A549 (cell line): ENCODE data around the gene TMEM91. TPM values are rescaled to one million over a fixed set of nuclear protein-coding genes. Genes with fewer than 3 reads are reported as not detected.
A peak's percentile ranks its signal among the peaks of the same experiment; 100 is the strongest.

ENCODE experiments used
- ATAC-seq, 2 experiments: fragments of 200-7000 bp in 1 of 2; fragments of >200 bp in 1 of 2; cut with Nextera tagmentation in 1 of 2; cut with Tn5 transposase in 1 of 2; 3 replicates each; pipeline versions ENCODE4 v1.8.0 to v1.9.1; 2018 to 2020; ENCODE audit warnings: mild to moderate bottlenecking in 1 of 2, moderate library complexity in 1 of 2
- CTCF ChIA-PET: fragments of 300-600 bp; sonication (Branson Sonifier 250); formaldehyde crosslinking; extraction: SDS; loops from one replicate; lab custom pipeline; 2021; ENCODE audit warnings: antibody characterized with exemption, inconsistent platforms; lab: Yijun Ruan, JAX
- POLR2A ChIA-PET: fragments of 350-600 bp; formaldehyde crosslinking; extraction: SDS; loops from one replicate; lab custom pipeline; 2021; ENCODE audit warnings: antibody characterized with exemption, inconsistent platforms; lab: Yijun Ruan, JAX
- DNase-seq, 2 experiments: peaks; one replicate each; pipeline versions ENCODE4 v3.0.0 to v3.0.0-alpha.2; 2011 to 2016; ENCODE audit warnings: low read depth in 1 of 2, low spot score in 1 of 2
- FAIRE-seq: peaks from 2 replicates; lab custom pipeline; 2011; peaks lifted over from hg19 to GRCh38; lab: Jason Lieb, UNC
- H3K27ac ChIP-seq, 2 experiments: fragments of >200 bp; sonication (Bioruptor Twin); formaldehyde crosslinking; 3 replicates each; pipeline ENCODE4 v1.5.1; 2016 to 2017
- H3K4me1 ChIP-seq: fragments of >200 bp; sonication (Bioruptor Twin); formaldehyde crosslinking; 3 replicates; pipeline ENCODE4 v1.6.1; 2016
- H3K4me2 ChIP-seq: fragments of >200 bp; sonication (Bioruptor Twin); formaldehyde crosslinking; 3 replicates; pipeline ENCODE4 v1.6.1; 2016
- H3K4me3 ChIP-seq: fragments of >200 bp; sonication (Bioruptor Twin); formaldehyde crosslinking; 3 replicates; pipeline ENCODE4 v1.5.1; 2016
- H3K9me3 ChIP-seq: fragments of >200 bp; sonication (Bioruptor Twin); formaldehyde crosslinking; 3 replicates; pipeline ENCODE4 v1.6.1; 2016
- CHD4 ChIP-seq: fragments of 200-600 bp; sonication (generic); IDR thresholded peaks from 2 replicates; pipeline ENCODE4 v1.6.1; 2016; ENCODE audit warnings: antibody characterized with exemption, mild to moderate bottlenecking, borderline replicate concordance
- EHF ChIP-seq: fragments of 250-450 bp; sonication (Bioruptor Pico); IDR thresholded peaks from 2 replicates; pipeline ENCODE4 v1.5.0; 2020; ENCODE audit warnings: mild to moderate bottlenecking
- EHMT2 ChIP-seq: fragments of 200-600 bp; sonication (generic); IDR thresholded peaks from 2 replicates; pipeline ENCODE4 v1.6.1; 2016; ENCODE audit warnings: antibody characterized with exemption, low read depth, mild to moderate bottlenecking, moderate library complexity
- ESRRA ChIP-seq: fragments of 150-350 bp; IDR thresholded peaks from 2 replicates; pipeline ENCODE4 v1.6.1; 2014; ENCODE audit warnings: mild to moderate bottlenecking, low read length, borderline replicate concordance
- FOXS1 ChIP-seq: fragments of 250-450 bp; sonication (Bioruptor Pico); IDR thresholded peaks from 2 replicates; pipeline ENCODE4 v1.5.0; 2020; ENCODE audit warnings: mild to moderate bottlenecking, moderate library complexity
- GATA3 ChIP-seq: IDR thresholded peaks from 2 replicates; pipeline ENCODE4 v1.6.1; 2012; ENCODE audit warnings: borderline replicate concordance
- HEYL ChIP-seq: fragments of 250-450 bp; sonication (Bioruptor Pico); IDR thresholded peaks from 2 replicates; pipeline ENCODE4 v1.8.0; 2021; ENCODE audit warnings: mild to moderate bottlenecking, moderate library complexity
- MAZ ChIP-seq: fragments of 150-350 bp; IDR thresholded peaks from 2 replicates; pipeline ENCODE4 v1.6.1; 2014; ENCODE audit warnings: antibody characterized with exemption, low read depth, low read length, borderline replicate concordance
- MYC ChIP-seq: IDR thresholded peaks from 2 replicates; pipeline ENCODE4 v1.6.1; 2012; ENCODE audit warnings: mild to moderate bottlenecking, inconsistent platforms, low read length, improper control_type of control experiment, borderline replicate concordance
- NFE2L2 ChIP-seq: fragments of 150-350 bp; conservative IDR thresholded peaks from 2 replicates; pipeline ENCODE4 v1.6.1; 2014; ENCODE audit warnings: low read length
- NPAS2 ChIP-seq: fragments of 250-450 bp; sonication (Bioruptor Pico); IDR thresholded peaks from 2 replicates; pipeline ENCODE4 v1.8.0; 2022; ENCODE audit warnings: mild to moderate bottlenecking, moderate library complexity, borderline replicate concordance
- NR3C1 ChIP-seq: fragments of >200 bp; sonication (Bioruptor Twin); formaldehyde crosslinking; IDR thresholded peaks from 3 replicates; pipeline ENCODE4 v1.6.1; 2017
- PHF8 ChIP-seq: fragments of 200-600 bp; sonication (generic); IDR thresholded peaks from 2 replicates; pipeline ENCODE4 v1.6.1; 2016; ENCODE audit warnings: low read depth, mild to moderate bottlenecking, antibody characterized with exemption, moderate library complexity, borderline replicate concordance
- RAD21 ChIP-seq, 2 experiments: fragments of >200 bp in 1 of 2; sonication (Bioruptor Twin) in 1 of 2; formaldehyde crosslinking in 1 of 2; IDR thresholded peaks in 1 of 2; conservative IDR thresholded peaks in 1 of 2; 2 replicates in 1 of 2; 3 replicates in 1 of 2; pipeline ENCODE4 v1.6.1; 2012 to 2018; ENCODE audit warnings: inconsistent platforms in 1 of 2
- RARB ChIP-seq: fragments of 250-450 bp; sonication (Bioruptor Pico); IDR thresholded peaks from 2 replicates; pipeline ENCODE4 v1.8.0; 2021; ENCODE audit warnings: mild to moderate bottlenecking, moderate library complexity
- RFX5 ChIP-seq: fragments of 450-650 bp; IDR thresholded peaks from 2 replicates; pipeline ENCODE4 v1.7.1; 2014; ENCODE audit warnings: antibody characterized with exemption, mild to moderate bottlenecking, moderate library complexity
- SMC3 ChIP-seq: fragments of >200 bp; sonication (Bioruptor Twin); formaldehyde crosslinking; IDR thresholded peaks from 3 replicates; pipeline ENCODE4 v1.6.1; 2018; ENCODE audit warnings: inconsistent platforms
- WGBS: methylation state at CpG from one replicate; pipeline ENCODE4 v1.1.6; 2017; ENCODE audit errors: missing lambda C conversion rate; 5-methylcytosine and 5-hydroxymethylcytosine counted together
- polyA plus RNA-seq, 4 experiments: library from polyadenylated mRNA; depleted of rRNA in 3 of 4; stranded (reverse); fragments of >200 nt; fragmentation: RNase III in 1 of 4; extraction: RNeasy Plus Mini Kit Qiagen cat#74134 plus additional on column Dnase treatment in 1 of 4; gene quantifications; 2 replicates in 3 of 4; 3 replicates in 1 of 4; pipeline ENCODE4 v1.2.3, GENCODE V29; 2011 to 2017
- TF ChIP-seq, protein P1 (sequence below): fragments of >200 bp; sonication (Bioruptor Twin); formaldehyde crosslinking; IDR thresholded peaks from 3 replicates; pipeline ENCODE4 v1.5.1; 2016
- TF ChIP-seq, protein P2 (sequence below): fragments of 250-450 bp; sonication (Bioruptor Pico); IDR thresholded peaks from 2 replicates; pipeline ENCODE4 v1.5.0; 2021; ENCODE audit warnings: mild to moderate bottlenecking, moderate library complexity, borderline replicate concordance
- TF ChIP-seq, protein P3 (sequence below): IDR thresholded peaks from 2 replicates; pipeline ENCODE4 v1.6.1; 2012; ENCODE audit warnings: low read depth, borderline replicate concordance
- TF ChIP-seq, protein P4 (sequence below): IDR thresholded peaks from 2 replicates; pipeline ENCODE4 v1.6.1; 2012

Gene TMEM91
- polyA plus RNA-seq, 2 of the 4 experiments (the other 2 are of a cell fraction), result 4.0 to 5.2 TPM

DNA sequence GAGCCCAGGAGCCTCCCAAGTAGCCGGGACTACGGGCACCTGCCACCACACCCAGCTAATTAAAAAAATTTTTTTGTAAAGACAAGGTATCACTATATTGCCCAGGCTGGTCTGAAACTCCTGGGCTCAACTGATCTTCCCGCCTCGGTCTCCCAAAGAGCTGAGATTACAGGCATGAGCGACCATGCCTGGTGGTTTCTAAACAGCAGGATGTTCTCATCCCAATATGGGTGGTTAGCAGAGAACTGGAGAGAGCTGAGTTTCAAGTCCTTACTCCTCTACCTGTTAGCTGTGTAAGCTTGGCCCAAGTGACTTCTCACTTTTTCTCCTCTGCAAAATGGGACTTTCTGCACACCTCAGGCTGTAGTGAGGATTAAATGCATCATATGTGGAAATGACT, 8.0 kb downstream of the TMEM91 start (continued):
- TF ChIP-seq, protein P1, sequence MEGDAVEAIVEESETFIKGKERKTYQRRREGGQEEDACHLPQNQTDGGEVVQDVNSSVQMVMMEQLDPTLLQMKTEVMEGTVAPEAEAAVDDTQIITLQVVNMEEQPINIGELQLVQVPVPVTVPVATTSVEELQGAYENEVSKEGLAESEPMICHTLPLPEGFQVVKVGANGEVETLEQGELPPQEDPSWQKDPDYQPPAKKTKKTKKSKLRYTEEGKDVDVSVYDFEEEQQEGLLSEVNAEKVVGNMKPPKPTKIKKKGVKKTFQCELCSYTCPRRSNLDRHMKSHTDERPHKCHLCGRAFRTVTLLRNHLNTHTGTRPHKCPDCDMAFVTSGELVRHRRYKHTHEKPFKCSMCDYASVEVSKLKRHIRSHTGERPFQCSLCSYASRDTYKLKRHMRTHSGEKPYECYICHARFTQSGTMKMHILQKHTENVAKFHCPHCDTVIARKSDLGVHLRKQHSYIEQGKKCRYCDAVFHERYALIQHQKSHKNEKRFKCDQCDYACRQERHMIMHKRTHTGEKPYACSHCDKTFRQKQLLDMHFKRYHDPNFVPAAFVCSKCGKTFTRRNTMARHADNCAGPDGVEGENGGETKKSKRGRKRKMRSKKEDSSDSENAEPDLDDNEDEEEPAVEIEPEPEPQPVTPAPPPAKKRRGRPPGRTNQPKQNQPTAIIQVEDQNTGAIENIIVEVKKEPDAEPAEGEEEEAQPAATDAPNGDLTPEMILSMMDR, result no peak
- TF ChIP-seq, protein P2, sequence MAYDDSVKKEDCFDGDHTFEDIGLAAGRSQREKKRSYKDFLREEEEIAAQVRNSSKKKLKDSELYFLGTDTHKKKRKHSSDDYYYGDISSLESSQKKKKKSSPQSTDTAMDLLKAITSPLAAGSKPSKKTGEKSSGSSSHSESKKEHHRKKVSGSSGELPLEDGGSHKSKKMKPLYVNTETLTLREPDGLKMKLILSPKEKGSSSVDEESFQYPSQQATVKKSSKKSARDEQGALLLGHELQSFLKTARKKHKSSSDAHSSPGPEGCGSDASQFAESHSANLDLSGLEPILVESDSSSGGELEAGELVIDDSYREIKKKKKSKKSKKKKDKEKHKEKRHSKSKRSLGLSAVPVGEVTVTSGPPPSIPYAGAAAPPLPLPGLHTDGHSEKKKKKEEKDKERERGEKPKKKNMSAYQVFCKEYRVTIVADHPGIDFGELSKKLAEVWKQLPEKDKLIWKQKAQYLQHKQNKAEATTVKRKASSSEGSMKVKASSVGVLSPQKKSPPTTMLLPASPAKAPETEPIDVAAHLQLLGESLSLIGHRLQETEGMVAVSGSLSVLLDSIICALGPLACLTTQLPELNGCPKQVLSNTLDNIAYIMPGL (CRISPR knock-in tag), result no peak

DNA sequence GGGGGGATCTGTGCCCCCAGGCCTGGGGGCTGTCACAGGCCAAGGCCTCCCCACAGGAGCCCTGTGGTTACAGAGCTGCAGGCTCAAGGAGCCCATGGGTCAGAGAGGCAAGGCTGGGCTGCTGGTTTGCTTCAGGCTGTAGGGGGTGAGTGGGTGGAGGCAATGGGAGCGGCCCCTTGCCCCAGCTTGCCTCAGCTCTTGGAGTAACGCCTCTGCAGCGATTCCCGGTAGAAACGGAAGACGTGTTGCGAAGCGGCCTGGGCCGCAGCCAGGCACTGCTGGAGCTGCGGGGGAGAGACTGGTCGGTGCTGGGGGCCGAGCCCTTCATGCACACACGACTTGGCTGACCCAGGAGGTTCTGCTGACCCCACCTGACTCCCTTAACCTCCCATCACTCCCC, 10.1 kb downstream of the TMEM91 start:
- Histone ChIP-seq H3K4me3 (no peak overlapping the region), H3K4me2 (no peak overlapping the region), H3K4me1 (no peaks in the 10 kb centered on the region), H3K27ac (no peak overlapping the region), H3K9me3 (no peaks in the 10 kb centered on the region)
- CTCF ChIA-PET, result interaction anchor here (0.6 to 2.1 kb wide), 10 partner anchors 12 to 993 kb away, joined by 3 to 5 read pairs (median 4); no protein-coding TSS in a partner anchor
- ATAC-seq (peak in 1 of 2 experiments; percentile 27; a peak in 1 of 6 replicates), FAIRE-seq (no peak), DNase-seq (no peak)
- WGBS, result 93% methylated on average over 13 of the region's 13 CpGs
- POLR2A ChIA-PET, result interaction anchor here (2.5 to 2.8 kb wide), 2 partner anchors 23 to 53 kb away, joined by 10 to 12 read pairs; partner anchors contain the start of genes B9D2 and DMAC2
- no peak for TF ChIP-seq NPAS2 (CRISPR knock-in tag)
- no peak for TF ChIP-seq CHD4
- no peak for TF ChIP-seq PHF8
- TF ChIP-seq MAZ, result no peak
- no peak for TF ChIP-seq RARB
- TF ChIP-seq SMC3, result no peak
- TF ChIP-seq, protein P3, sequence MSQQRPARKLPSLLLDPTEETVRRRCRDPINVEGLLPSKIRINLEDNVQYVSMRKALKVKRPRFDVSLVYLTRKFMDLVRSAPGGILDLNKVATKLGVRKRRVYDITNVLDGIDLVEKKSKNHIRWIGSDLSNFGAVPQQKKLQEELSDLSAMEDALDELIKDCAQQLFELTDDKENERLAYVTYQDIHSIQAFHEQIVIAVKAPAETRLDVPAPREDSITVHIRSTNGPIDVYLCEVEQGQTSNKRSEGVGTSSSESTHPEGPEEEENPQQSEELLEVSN, result no peak
- TF ChIP-seq MYC, result no peak
- TF ChIP-seq GATA3, result no peak
- no peak for TF ChIP-seq ESRRA
- no peak for TF ChIP-seq EHMT2
- no peak for TF ChIP-seq NFE2L2
- TF ChIP-seq RFX5, result no peak
- TF ChIP-seq FOXS1 (CRISPR knock-in tag), result no peak
- no peak for TF ChIP-seq NR3C1
- no peak for TF ChIP-seq HEYL (CRISPR knock-in tag)
- TF ChIP-seq, protein P4, sequence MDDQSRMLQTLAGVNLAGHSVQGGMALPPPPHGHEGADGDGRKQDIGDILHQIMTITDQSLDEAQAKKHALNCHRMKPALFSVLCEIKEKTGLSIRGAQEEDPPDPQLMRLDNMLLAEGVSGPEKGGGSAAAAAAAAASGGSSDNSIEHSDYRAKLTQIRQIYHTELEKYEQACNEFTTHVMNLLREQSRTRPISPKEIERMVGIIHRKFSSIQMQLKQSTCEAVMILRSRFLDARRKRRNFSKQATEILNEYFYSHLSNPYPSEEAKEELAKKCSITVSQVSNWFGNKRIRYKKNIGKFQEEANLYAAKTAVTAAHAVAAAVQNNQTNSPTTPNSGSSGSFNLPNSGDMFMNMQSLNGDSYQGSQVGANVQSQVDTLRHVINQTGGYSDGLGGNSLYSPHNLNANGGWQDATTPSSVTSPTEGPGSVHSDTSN, result no peak
- no peak for TF ChIP-seq EHF
- TF ChIP-seq RAD21 (conservative IDR thresholded peaks at IDR 0.05 in 1 of 2, IDR thresholded peaks at IDR 0.05 in 1 of 2), result no peak
